ENCODE measurements around the gene ADGB. TPM values are rescaled to one million over a fixed set of nuclear protein-coding genes. Genes with fewer than 3 reads are reported as not detected.

Gene ADGB
- total RNA-seq, 1 donor from 2014 or later, result not detected

GRCh38 chr6:146574211-146574610 lies 24.6 kb upstream of the ADGB start:
- Mint-ChIP-seq H3K27me3 (ENCODE audit: unreplicated experiment) (no peaks in the 10 kb centered on the region), H3K27ac (ENCODE audit: unreplicated experiment) (no peak overlapping the region), H3K4me1 (ENCODE audit: low read depth, unreplicated experiment) (no peaks in the 10 kb centered on the region), H3K4me3 (ENCODE audit: unreplicated experiment) (no peak overlapping the region), H3K36me3 (ENCODE audit: unreplicated experiment) (no peaks in the 10 kb centered on the region), H3K9me3 (ENCODE audit: unreplicated experiment) (no peaks in the 10 kb centered on the region)
- no peak for TF ChIP-seq CTCF (IDR thresholded peaks at IDR 0.05; ENCODE audit: partially characterized antibody, unreplicated experiment)
- no peak for DNase-seq

GRCh38 chr6:146578054-146578453 lies 20.7 kb upstream of the ADGB start:
- H3K4me3 Mint-ChIP-seq (ENCODE audit: unreplicated experiment), result no peak overlapping the region
- TF ChIP-seq CTCF (IDR thresholded peaks at IDR 0.05; ENCODE audit: partially characterized antibody, unreplicated experiment), result no peak
- H3K27ac Mint-ChIP-seq (ENCODE audit: unreplicated experiment), result no peak overlapping the region
- no peaks in the 10 kb centered on the region for H3K27me3 Mint-ChIP-seq (ENCODE audit: unreplicated experiment)
- no peaks in the 10 kb centered on the region for H3K4me1 Mint-ChIP-seq (ENCODE audit: low read depth, unreplicated experiment)
- no peaks in the 10 kb centered on the region for H3K9me3 Mint-ChIP-seq (ENCODE audit: unreplicated experiment)
- no peaks in the 10 kb centered on the region for H3K36me3 Mint-ChIP-seq (ENCODE audit: unreplicated experiment)
- no peak for DNase-seq

- Mint-ChIP-seq H3K9me3 (ENCODE audit: unreplicated experiment) (no peaks in the 10 kb centered on the region), H3K36me3 (ENCODE audit: unreplicated experiment) (no peaks in the 10 kb centered on the region), H3K4me3 (ENCODE audit: unreplicated experiment) (no peak overlapping the region), H3K27ac (ENCODE audit: unreplicated experiment) (no peak overlapping the region), H3K4me1 (ENCODE audit: low read depth, unreplicated experiment) (no peaks in the 10 kb centered on the region), H3K27me3 (ENCODE audit: unreplicated experiment) (no peaks in the 10 kb centered on the region)
- no peak for TF ChIP-seq CTCF (IDR thresholded peaks at IDR 0.05; ENCODE audit: partially characterized antibody, unreplicated experiment)
- DNase-seq, result no peak
Observed at GRCh38 chr6:146581968-146582367, 16.8 kb upstream of the ADGB start.

GRCh38 chr6:146582857-146583256 lies 15.9 kb upstream of the ADGB start:
- no peak overlapping the region for H3K4me3 Mint-ChIP-seq (ENCODE audit: unreplicated experiment)
- H3K9me3 Mint-ChIP-seq (ENCODE audit: unreplicated experiment), result no peaks in the 10 kb centered on the region
- no peaks in the 10 kb centered on the region for H3K4me1 Mint-ChIP-seq (ENCODE audit: low read depth, unreplicated experiment)
- no peak overlapping the region for H3K27ac Mint-ChIP-seq (ENCODE audit: unreplicated experiment)
- H3K36me3 Mint-ChIP-seq (ENCODE audit: unreplicated experiment), result no peaks in the 10 kb centered on the region
- H3K27me3 Mint-ChIP-seq (ENCODE audit: unreplicated experiment), result no peaks in the 10 kb centered on the region
- TF ChIP-seq CTCF (IDR thresholded peaks at IDR 0.05; ENCODE audit: partially characterized antibody, unreplicated experiment), result no peak
- no peak for DNase-seq

- Mint-ChIP-seq H3K27me3 (ENCODE audit: unreplicated experiment) (no peaks in the 10 kb centered on the region), H3K36me3 (ENCODE audit: unreplicated experiment) (no peaks in the 10 kb centered on the region), H3K4me3 (ENCODE audit: unreplicated experiment) (no peak overlapping the region), H3K27ac (ENCODE audit: unreplicated experiment) (no peak overlapping the region), H3K9me3 (ENCODE audit: unreplicated experiment) (no peaks in the 10 kb centered on the region), H3K4me1 (ENCODE audit: low read depth, unreplicated experiment) (no peaks in the 10 kb centered on the region)
- TF ChIP-seq CTCF (IDR thresholded peaks at IDR 0.05; ENCODE audit: partially characterized antibody, unreplicated experiment), result no peak
- DNase-seq, result no peak
Observed at GRCh38 chr6:146583966-146584365, 14.8 kb upstream of the ADGB start.

All from glutamatergic neuron (in vitro differentiated cells).